ENCODE data around the gene NCL. TPM values are rescaled to one million over a fixed set of nuclear protein-coding genes. Genes with fewer than 3 reads are reported as not detected.

The NCL gene
- total and polyA plus RNA-seq, 2 of the 13 experiments (the other 11 are each of a cell fraction or from before 2014, with no cell fraction given): 105 to 779 TPM

- TF ChIP-seq DZIP1 (CRISPR knock-in tag; IDR thresholded peaks at IDR 0.05) (no peak), GPN1 (CRISPR knock-in tag; IDR thresholded peaks at IDR 0.05; ENCODE audit: borderline replicate concordance) (no peak), ZNF276 (CRISPR knock-in tag; IDR thresholded peaks at IDR 0.05; ENCODE audit: low read depth) (no peak), HNRNPH1 (optimal IDR thresholded peaks at IDR 0.05; ENCODE audit: low read depth, low read length) (no peak), YEATS2 (CRISPR knock-in tag; IDR thresholded peaks at IDR 0.05; ENCODE audit: borderline replicate concordance) (no peak), TCF12 (IDR thresholded peaks at IDR 0.05) (no peak), TCF12 (CRISPR knock-in tag; IDR thresholded peaks at IDR 0.05) (no peak), ZNF644 (CRISPR knock-in tag; IDR thresholded peaks at IDR 0.05; ENCODE audit: low read depth) (no peak), ATF1 (CRISPR knock-in tag; IDR thresholded peaks at IDR 0.05) (no peak), JDP2 (CRISPR knock-in tag; IDR thresholded peaks at IDR 0.05; ENCODE audit: borderline replicate concordance) (no peak), NFE2L1 (CRISPR knock-in tag; IDR thresholded peaks at IDR 0.05; ENCODE audit: borderline replicate concordance) (no peak), ZBTB14 (CRISPR knock-in tag; IDR thresholded peaks at IDR 0.05) (no peak), NR2F1 (CRISPR knock-in tag; IDR thresholded peaks at IDR 0.05) (no peak), PRDM4 (CRISPR knock-in tag; IDR thresholded peaks at IDR 0.05; ENCODE audit: borderline replicate concordance) (no peak), ZNF441 (CRISPR knock-in tag; IDR thresholded peaks at IDR 0.05; ENCODE audit: borderline replicate concordance) (peak; percentile 95), ONECUT2 (CRISPR knock-in tag; IDR thresholded peaks at IDR 0.05) (no peak), ZNF335 (CRISPR knock-in tag; IDR thresholded peaks at IDR 0.05) (no peak), HDAC1 (CRISPR knock-in tag; IDR thresholded peaks at IDR 0.05) (peak; percentile 43; the same call in 1 of the 2 replicates)
These were observed 45.3 kb downstream of the NCL start (continued) for GRCh38 chr2:231418820-231419640.

Measured in HepG2 (cell line).